MM.1S (cell line): Measurements from ENCODE around the gene DACH2.

Experiments used
- EZH2 ChIP-seq: fragments of 300-600 bp; sonication (generic); optimal IDR thresholded peaks from 2 replicates; pipeline ENCODE3; 2017; ENCODE audit warnings: low read depth, mild to moderate bottlenecking, antibody characterized with exemption, low read length, mixed read lengths
- EZH2phosphoT487 ChIP-seq: fragments of 300-600 bp; sonication (generic); IDR thresholded peaks from 2 replicates; pipeline ENCODE4 v1.6.1; 2018; ENCODE audit warnings: antibody characterized with exemption, low read length
- TF ChIP-seq, protein P1 (sequence below): fragments of 300-600 bp; sonication (generic); IDR thresholded peaks from 2 replicates; pipeline ENCODE4 v1.5.1; 2016; ENCODE audit warnings: antibody characterized with exemption, low read length, mixed read lengths

DNA sequence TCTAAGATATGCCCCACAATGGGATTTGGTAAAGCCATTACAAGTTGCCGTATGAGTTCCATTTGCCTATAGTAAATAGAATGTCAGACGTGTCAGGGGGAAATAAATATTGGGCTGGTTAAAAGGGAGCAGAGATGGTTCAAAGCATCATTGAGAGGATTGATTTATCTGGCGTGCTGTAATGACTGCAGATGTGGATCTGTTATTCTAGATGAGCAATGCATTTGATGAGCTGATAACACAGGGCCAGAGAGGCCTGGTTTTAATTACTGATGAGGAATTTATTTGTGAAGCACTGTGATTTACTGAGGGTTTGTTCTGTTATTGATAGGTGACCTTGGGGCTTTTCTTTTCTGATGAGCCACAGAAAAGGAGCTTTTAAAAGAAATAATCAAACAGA, 62.5 kb downstream of the DACH2 start:
- TF ChIP-seq, protein P1, sequence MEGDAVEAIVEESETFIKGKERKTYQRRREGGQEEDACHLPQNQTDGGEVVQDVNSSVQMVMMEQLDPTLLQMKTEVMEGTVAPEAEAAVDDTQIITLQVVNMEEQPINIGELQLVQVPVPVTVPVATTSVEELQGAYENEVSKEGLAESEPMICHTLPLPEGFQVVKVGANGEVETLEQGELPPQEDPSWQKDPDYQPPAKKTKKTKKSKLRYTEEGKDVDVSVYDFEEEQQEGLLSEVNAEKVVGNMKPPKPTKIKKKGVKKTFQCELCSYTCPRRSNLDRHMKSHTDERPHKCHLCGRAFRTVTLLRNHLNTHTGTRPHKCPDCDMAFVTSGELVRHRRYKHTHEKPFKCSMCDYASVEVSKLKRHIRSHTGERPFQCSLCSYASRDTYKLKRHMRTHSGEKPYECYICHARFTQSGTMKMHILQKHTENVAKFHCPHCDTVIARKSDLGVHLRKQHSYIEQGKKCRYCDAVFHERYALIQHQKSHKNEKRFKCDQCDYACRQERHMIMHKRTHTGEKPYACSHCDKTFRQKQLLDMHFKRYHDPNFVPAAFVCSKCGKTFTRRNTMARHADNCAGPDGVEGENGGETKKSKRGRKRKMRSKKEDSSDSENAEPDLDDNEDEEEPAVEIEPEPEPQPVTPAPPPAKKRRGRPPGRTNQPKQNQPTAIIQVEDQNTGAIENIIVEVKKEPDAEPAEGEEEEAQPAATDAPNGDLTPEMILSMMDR = no peak
- TF ChIP-seq EZH2 = no peak
- no peak for TF ChIP-seq EZH2phosphoT487
